Endothelial cell of umbilical vein (primary cell): ENCODE data around the gene CCDC69. TPM values are rescaled to one million over a fixed set of nuclear protein-coding genes. Genes with fewer than 3 reads are reported as not detected.

Source experiments
- BruUV-seq: library from RNA; stranded (reverse); fragments of 400-500 nt; replicated peaks from 2 replicates; lab custom pipeline; 2021; lab: Mats Ljungman, UMichigan
- CTCF ChIA-PET: fragments of 300-600, 350-600 bp; sonication (Branson Sonifier 250); formaldehyde crosslinking; loops from one replicate; lab custom pipeline; 2021; ENCODE audit warnings: antibody characterized with exemption, inconsistent platforms; lab: Charles Lee
- POLR2A ChIA-PET: fragments of 300-600, 350-600 bp; sonication (Branson Sonifier 250); formaldehyde crosslinking; loops from one replicate; lab custom pipeline; 2021; ENCODE audit warnings: antibody characterized with exemption, inconsistent platforms; lab: Charles Lee
- DNase-seq: peaks from one replicate; pipeline ENCODE4 v3.0.0-alpha.2; 2011; ENCODE audit warnings: low read depth, low spot score
- FAIRE-seq: peaks from 2 replicates; lab custom pipeline; 2011; peaks lifted over from hg19 to GRCh38; lab: Jason Lieb, UNC
- H2AFZ ChIP-seq: 2 replicates; pipeline ENCODE4 v1.6.0; 2012; ENCODE audit warnings: low read depth, low read length, control low read depth, inconsistent platforms
- H3K27ac ChIP-seq: 2 replicates; pipeline ENCODE4 v1.5.1; 2011; ENCODE audit warnings: low read depth, mild to moderate bottlenecking, control low read depth, low read length, moderate library complexity; ENCODE audit not compliant: insufficient read depth
- H3K27me3 ChIP-seq, 2 experiments: 2 replicates each; pipeline versions ENCODE4 v1.6.0 to v1.6.1; 2011; ENCODE audit warnings: low read length in 2 of 2, mixed read lengths in 1 of 2; ENCODE audit not compliant: control insufficient read depth in 2 of 2, insufficient read depth in 2 of 2
- H3K36me3 ChIP-seq, 2 experiments: 2 replicates in 1 of 2; 3 replicates in 1 of 2; pipeline ENCODE4 v1.5.1; 2011; ENCODE audit warnings: low read length in 2 of 2, mild to moderate bottlenecking in 1 of 2, moderate library complexity in 1 of 2; ENCODE audit not compliant: control insufficient read depth in 2 of 2, insufficient read depth in 2 of 2; ENCODE audit errors: extremely low read depth in 1 of 2
- H3K4me1 ChIP-seq: 3 replicates; pipeline ENCODE4 v1.5.1; 2011; ENCODE audit warnings: mild to moderate bottlenecking, low read length; ENCODE audit not compliant: control insufficient read depth, insufficient read depth; ENCODE audit errors: extremely low read depth
- H3K4me2 ChIP-seq: 2 replicates; pipeline ENCODE4 v1.6.1; 2011; ENCODE audit warnings: low read length, control low read depth, mixed read lengths; ENCODE audit not compliant: insufficient read depth
- H3K4me3 ChIP-seq, 3 experiments: fragments of 200-600 bp in 1 of 3; sonication (generic), shearing (Covaris generic) in 1 of 3; replicated peaks in 1 of 3; 2 replicates each; pipeline ENCODE4 v1.5.1; 2011 to 2016; ENCODE audit warnings: control low read depth in 3 of 3, low read length in 3 of 3, mild to moderate bottlenecking in 2 of 3, inconsistent platforms in 1 of 3, low read depth in 1 of 3, moderate library complexity in 1 of 3; ENCODE audit not compliant: insufficient read depth in 1 of 3
- H3K79me2 ChIP-seq: 2 replicates; pipeline ENCODE4 v1.6.0; 2012; ENCODE audit warnings: low read length, inconsistent platforms; ENCODE audit not compliant: control insufficient read depth, insufficient read depth
- H3K9ac ChIP-seq: replicated peaks from 2 replicates; pipeline ENCODE3; 2011; ENCODE audit warnings: low read length, control low read depth; ENCODE audit not compliant: insufficient read depth; ENCODE audit errors: extremely low read depth
- H3K9me1 ChIP-seq: replicated peaks from 3 replicates; pipeline ENCODE4 v1.6.0; 2011; ENCODE audit warnings: mild to moderate bottlenecking, low read length; ENCODE audit not compliant: control insufficient read depth, insufficient read depth; ENCODE audit errors: extremely low read depth
- H3K9me3 ChIP-seq: replicated peaks from 2 replicates; pipeline ENCODE4 v1.5.1; 2012; ENCODE audit warnings: low read length, inconsistent platforms; ENCODE audit not compliant: control insufficient read depth, insufficient read depth
- H4K20me1 ChIP-seq: replicated peaks from 2 replicates; pipeline ENCODE3; 2011; ENCODE audit warnings: mild to moderate bottlenecking, low read length; ENCODE audit not compliant: control insufficient read depth, insufficient read depth; ENCODE audit errors: extremely low read depth
- EZH2 ChIP-seq: IDR thresholded peaks from 2 replicates; pipeline ENCODE4 v1.6.1; 2012; ENCODE audit warnings: borderline replicate concordance, low read depth, mild to moderate bottlenecking, moderate library complexity, low read length, inconsistent platforms; ENCODE audit not compliant: severe bottlenecking
- FOS ChIP-seq: IDR thresholded peaks from 2 replicates; pipeline ENCODE4 v1.6.1; 2011; ENCODE audit warnings: mild to moderate bottlenecking, low read length, moderate library complexity, borderline replicate concordance; ENCODE audit not compliant: insufficient read depth
- GATA2 ChIP-seq: IDR thresholded peaks from 2 replicates; pipeline ENCODE4 v1.7.0; 2011; ENCODE audit warnings: low read depth, mild to moderate bottlenecking, moderate library complexity, mixed read lengths, low read length; ENCODE audit not compliant: insufficient read length, insufficient read depth
- JUN ChIP-seq: IDR thresholded peaks from 2 replicates; pipeline ENCODE4 v1.6.1; 2011; ENCODE audit warnings: borderline replicate concordance, low read depth; ENCODE audit not compliant: insufficient read length, insufficient read depth
- MYC ChIP-seq: IDR thresholded peaks from one replicate; pipeline ENCODE4 v1.6.1; 2011; ENCODE audit warnings: mild to moderate bottlenecking, low read depth, low read length
- POLR2A ChIP-seq: IDR thresholded peaks from 2 replicates; pipeline ENCODE4 v1.6.1; 2012; ENCODE audit warnings: low read depth, mild to moderate bottlenecking, control low read depth, low read length
- POLR2AphosphoS5 ChIP-seq: IDR thresholded peaks from 2 replicates; pipeline ENCODE4 v1.6.1; 2012; ENCODE audit warnings: low read depth, mild to moderate bottlenecking, control low read depth, low read length, moderate library complexity; ENCODE audit not compliant: insufficient read depth
- dilution Hi-C: fragments of 300-500 bp; cut with MboI; formaldehyde crosslinking; loops from one replicate; pipeline ENCODE4 v1.15.0; 2019; ENCODE audit warnings: low sequenced_read_pairs; ENCODE audit not compliant: extremely low pct_ligation_motif_present
- intact Hi-C: fragments of 100-400 bp; cut with micrococcal nuclease; formaldehyde crosslinking; loops from one replicate; pipeline ENCODE4 v1.10.0; 2022
- polyA plus RNA-seq, 4 experiments: library from polyadenylated mRNA; depleted of rRNA in 3 of 4; stranded (reverse) in 3 of 4; unstranded in 1 of 4; fragments of >200 nt; gene quantifications; 2 replicates each; pipeline versions ENCODE4 v1.2.1 to v1.2.3, GENCODE V29; 2011 to 2012; ENCODE audit warnings: missing spikeins in 1 of 4
- total RNA-seq: library from RNA; stranded (reverse); gene quantifications from 2 replicates; pipeline ENCODE4 v1.2.3, GENCODE V29; 2021
- TF ChIP-seq, protein P1 (sequence below), 2 donors: IDR thresholded peaks; 1 replicate in 1 of 2; 2 replicates in 1 of 2; pipeline ENCODE4 v1.5.1; 2011; ENCODE audit warnings: low read length in 2 of 2, mild to moderate bottlenecking in 2 of 2, moderate library complexity in 2 of 2, control low read depth in 1 of 2, inconsistent platforms in 1 of 2, low read depth in 1 of 2; ENCODE audit not compliant: insufficient read depth in 1 of 2; ENCODE audit errors: extremely low read depth in 1 of 2
- TF ChIP-seq, protein P2 (sequence below): IDR thresholded peaks from 2 replicates; pipeline ENCODE4 v1.6.1; 2011; ENCODE audit not compliant: insufficient read depth, insufficient read length

Gene CCDC69
- total and polyA plus RNA-seq, 2 donors (not counting 3 experiments of a cell fraction or from before 2014, with no cell fraction given), result 4.1 to 4.5 TPM

DNA sequence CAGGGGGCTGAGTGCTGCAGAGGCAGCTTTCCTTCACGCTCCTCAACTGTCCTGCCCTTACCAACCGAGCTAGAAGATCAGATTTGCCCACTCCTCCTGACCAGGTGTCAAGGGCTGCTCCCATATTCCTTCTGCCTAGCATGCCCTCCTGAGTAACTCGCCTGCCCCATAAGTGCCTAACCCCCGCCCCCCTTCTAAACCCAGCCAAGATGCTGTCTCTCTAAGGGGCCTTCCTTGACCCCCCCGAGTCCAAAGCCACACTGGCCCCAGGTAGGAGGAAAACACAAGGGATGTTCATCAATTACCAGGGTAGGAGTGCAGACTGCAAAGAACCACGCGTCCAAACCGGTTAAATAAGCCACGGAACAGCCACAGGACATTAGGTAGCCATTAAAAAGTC lies 4.8 kb downstream of the CCDC69 start:
- no TSS peak for BruUV-seq
- FAIRE-seq, result no peak
- H4K20me1 ChIP-seq, result no peaks in the 10 kb centered on the region
- no peaks in the 10 kb centered on the region for H3K9me1 ChIP-seq
- no peaks in the 10 kb centered on the region for H3K79me2 ChIP-seq
- H3K4me3 ChIP-seq, result no peak overlapping the region
- DNase-seq, result no peak
- no peak overlapping the region for H3K4me2 ChIP-seq
- H3K27me3 ChIP-seq, result no peaks in the 10 kb centered on the region
- intact Hi-C loops (no loop called here), dilution Hi-C loops (no loop called here)
- H3K36me3 ChIP-seq, result no peaks in the 10 kb centered on the region
- peaks cover 10% of the 10 kb centered on the region for H3K4me1 ChIP-seq
- POLR2A ChIA-PET, result no interaction called here
- no peak overlapping the region for H2AFZ ChIP-seq
- TF ChIP-seq FOS (no peak), JUN (no peak), EZH2 (no peak), POLR2A (no peak), MYC (no peak), POLR2AphosphoS5 (no peak), GATA2 (no peak)
- TF ChIP-seq, protein P1, sequence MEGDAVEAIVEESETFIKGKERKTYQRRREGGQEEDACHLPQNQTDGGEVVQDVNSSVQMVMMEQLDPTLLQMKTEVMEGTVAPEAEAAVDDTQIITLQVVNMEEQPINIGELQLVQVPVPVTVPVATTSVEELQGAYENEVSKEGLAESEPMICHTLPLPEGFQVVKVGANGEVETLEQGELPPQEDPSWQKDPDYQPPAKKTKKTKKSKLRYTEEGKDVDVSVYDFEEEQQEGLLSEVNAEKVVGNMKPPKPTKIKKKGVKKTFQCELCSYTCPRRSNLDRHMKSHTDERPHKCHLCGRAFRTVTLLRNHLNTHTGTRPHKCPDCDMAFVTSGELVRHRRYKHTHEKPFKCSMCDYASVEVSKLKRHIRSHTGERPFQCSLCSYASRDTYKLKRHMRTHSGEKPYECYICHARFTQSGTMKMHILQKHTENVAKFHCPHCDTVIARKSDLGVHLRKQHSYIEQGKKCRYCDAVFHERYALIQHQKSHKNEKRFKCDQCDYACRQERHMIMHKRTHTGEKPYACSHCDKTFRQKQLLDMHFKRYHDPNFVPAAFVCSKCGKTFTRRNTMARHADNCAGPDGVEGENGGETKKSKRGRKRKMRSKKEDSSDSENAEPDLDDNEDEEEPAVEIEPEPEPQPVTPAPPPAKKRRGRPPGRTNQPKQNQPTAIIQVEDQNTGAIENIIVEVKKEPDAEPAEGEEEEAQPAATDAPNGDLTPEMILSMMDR (IDR thresholded peaks at IDR 0.05; ENCODE audit: extremely low read depth in 1 of 2, insufficient read depth in 1 of 2, low read depth in 1 of 2, low read length in 2 of 2), result no peak
- TF ChIP-seq, protein P2, sequence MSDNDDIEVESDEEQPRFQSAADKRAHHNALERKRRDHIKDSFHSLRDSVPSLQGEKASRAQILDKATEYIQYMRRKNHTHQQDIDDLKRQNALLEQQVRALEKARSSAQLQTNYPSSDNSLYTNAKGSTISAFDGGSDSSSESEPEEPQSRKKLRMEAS, result no peak
- CTCF ChIA-PET, result interaction anchor here (1.0 kb wide), 1 partner anchor 93 kb away, joined by 3 read pairs; no protein-coding TSS in a partner anchor
- H3K9ac ChIP-seq, result no peak overlapping the region
- no peak overlapping the region for H3K27ac ChIP-seq
- no peaks in the 10 kb centered on the region for H3K9me3 ChIP-seq
